H1 (cell line): ENCODE results near the gene KIF2C. TPM values are rescaled to one million over a fixed set of nuclear protein-coding genes. Genes with fewer than 3 reads are reported as not detected.

Experiments used
- BACH1 ChIP-seq: IDR thresholded peaks from 2 replicates; pipeline ENCODE4 v1.6.1; 2012; ENCODE audit warnings: low read length, improper control_type of control experiment
- polyA plus RNA-seq, 7 experiments: library from polyadenylated mRNA; depleted of rRNA in 3 of 7; stranded (reverse) in 5 of 7; unstranded in 2 of 7; fragments of >200 nt in 5 of 7; fragments of 200-250 nt in 2 of 7; gene quantifications; 1 replicate in 5 of 7; 2 replicates in 1 of 7; 4 replicates in 1 of 7; pipeline versions ENCODE4 v1.2.1 to v1.2.3, GENCODE V29; 2011 to 2013; ENCODE audit warnings: missing spikeins in 2 of 7, mixed read lengths in 2 of 7
- total RNA-seq: library from RNA; stranded (reverse); fragmentation: NEBNext Ultra II Directional; extraction: Animal tissue kit (Norgen Biotek cat#: 25700); gene quantifications from 2 replicates; pipeline ENCODE4 v1.2.1, GENCODE V29; 2021
- TF ChIP-seq, protein P1 (sequence below): fragments of 300-600 bp; sonication (generic); IDR thresholded peaks from 2 replicates; pipeline ENCODE4 v1.7.1; 2012; ENCODE audit warnings: low read length, moderate library complexity, mild to moderate bottlenecking, inconsistent platforms; ENCODE audit not compliant: insufficient replicate concordance

KIF2C gene
- total and polyA plus RNA-seq, 2 of the 8 experiments (the other 6 are each of a cell fraction or from before 2014, with no cell fraction given), result 41.8 to 68.1 TPM

DNA sequence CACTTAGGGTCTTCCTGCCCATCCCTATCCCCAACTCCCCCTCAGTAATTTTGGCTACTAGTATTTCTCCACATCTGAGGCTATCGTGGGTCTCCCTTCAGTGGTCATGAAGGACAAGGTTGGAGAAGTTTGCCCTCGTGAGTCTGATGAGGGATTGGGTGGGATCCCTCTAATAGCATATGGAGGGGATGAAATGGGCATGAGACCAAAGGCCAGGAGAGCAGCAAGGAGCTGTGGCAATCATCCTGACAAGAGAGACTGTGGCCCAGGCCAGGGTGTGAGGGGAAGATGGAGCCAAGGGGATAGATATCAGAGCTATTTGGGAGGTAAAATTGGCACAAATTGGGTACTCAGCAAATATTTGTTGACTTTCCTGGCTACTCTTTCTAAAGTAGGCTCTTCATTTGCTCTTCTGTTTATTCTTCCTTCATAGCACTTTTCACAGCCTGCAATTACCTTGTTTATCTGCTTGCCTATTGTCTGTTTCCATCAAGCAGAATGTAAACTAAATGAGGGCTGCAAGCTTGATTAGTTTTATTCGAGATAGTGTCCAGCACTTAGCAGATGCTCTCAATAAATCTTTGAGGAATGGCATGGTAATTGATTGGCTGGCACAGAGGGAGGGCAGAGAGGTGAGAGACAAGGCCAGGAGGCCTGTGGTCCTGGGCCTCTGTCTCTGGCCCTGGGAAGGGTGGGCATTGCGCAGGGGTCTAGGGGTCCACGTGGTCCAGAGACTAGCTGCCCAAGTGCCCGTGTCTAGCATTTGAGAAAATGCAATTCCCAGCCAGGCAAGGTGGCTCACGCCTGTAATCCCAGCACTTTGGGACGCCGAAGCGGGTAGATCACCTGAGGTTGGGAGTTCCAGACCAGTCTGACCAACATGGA is 59.1 kb downstream of the KIF2C start (continued):
- TF ChIP-seq, protein P1, sequence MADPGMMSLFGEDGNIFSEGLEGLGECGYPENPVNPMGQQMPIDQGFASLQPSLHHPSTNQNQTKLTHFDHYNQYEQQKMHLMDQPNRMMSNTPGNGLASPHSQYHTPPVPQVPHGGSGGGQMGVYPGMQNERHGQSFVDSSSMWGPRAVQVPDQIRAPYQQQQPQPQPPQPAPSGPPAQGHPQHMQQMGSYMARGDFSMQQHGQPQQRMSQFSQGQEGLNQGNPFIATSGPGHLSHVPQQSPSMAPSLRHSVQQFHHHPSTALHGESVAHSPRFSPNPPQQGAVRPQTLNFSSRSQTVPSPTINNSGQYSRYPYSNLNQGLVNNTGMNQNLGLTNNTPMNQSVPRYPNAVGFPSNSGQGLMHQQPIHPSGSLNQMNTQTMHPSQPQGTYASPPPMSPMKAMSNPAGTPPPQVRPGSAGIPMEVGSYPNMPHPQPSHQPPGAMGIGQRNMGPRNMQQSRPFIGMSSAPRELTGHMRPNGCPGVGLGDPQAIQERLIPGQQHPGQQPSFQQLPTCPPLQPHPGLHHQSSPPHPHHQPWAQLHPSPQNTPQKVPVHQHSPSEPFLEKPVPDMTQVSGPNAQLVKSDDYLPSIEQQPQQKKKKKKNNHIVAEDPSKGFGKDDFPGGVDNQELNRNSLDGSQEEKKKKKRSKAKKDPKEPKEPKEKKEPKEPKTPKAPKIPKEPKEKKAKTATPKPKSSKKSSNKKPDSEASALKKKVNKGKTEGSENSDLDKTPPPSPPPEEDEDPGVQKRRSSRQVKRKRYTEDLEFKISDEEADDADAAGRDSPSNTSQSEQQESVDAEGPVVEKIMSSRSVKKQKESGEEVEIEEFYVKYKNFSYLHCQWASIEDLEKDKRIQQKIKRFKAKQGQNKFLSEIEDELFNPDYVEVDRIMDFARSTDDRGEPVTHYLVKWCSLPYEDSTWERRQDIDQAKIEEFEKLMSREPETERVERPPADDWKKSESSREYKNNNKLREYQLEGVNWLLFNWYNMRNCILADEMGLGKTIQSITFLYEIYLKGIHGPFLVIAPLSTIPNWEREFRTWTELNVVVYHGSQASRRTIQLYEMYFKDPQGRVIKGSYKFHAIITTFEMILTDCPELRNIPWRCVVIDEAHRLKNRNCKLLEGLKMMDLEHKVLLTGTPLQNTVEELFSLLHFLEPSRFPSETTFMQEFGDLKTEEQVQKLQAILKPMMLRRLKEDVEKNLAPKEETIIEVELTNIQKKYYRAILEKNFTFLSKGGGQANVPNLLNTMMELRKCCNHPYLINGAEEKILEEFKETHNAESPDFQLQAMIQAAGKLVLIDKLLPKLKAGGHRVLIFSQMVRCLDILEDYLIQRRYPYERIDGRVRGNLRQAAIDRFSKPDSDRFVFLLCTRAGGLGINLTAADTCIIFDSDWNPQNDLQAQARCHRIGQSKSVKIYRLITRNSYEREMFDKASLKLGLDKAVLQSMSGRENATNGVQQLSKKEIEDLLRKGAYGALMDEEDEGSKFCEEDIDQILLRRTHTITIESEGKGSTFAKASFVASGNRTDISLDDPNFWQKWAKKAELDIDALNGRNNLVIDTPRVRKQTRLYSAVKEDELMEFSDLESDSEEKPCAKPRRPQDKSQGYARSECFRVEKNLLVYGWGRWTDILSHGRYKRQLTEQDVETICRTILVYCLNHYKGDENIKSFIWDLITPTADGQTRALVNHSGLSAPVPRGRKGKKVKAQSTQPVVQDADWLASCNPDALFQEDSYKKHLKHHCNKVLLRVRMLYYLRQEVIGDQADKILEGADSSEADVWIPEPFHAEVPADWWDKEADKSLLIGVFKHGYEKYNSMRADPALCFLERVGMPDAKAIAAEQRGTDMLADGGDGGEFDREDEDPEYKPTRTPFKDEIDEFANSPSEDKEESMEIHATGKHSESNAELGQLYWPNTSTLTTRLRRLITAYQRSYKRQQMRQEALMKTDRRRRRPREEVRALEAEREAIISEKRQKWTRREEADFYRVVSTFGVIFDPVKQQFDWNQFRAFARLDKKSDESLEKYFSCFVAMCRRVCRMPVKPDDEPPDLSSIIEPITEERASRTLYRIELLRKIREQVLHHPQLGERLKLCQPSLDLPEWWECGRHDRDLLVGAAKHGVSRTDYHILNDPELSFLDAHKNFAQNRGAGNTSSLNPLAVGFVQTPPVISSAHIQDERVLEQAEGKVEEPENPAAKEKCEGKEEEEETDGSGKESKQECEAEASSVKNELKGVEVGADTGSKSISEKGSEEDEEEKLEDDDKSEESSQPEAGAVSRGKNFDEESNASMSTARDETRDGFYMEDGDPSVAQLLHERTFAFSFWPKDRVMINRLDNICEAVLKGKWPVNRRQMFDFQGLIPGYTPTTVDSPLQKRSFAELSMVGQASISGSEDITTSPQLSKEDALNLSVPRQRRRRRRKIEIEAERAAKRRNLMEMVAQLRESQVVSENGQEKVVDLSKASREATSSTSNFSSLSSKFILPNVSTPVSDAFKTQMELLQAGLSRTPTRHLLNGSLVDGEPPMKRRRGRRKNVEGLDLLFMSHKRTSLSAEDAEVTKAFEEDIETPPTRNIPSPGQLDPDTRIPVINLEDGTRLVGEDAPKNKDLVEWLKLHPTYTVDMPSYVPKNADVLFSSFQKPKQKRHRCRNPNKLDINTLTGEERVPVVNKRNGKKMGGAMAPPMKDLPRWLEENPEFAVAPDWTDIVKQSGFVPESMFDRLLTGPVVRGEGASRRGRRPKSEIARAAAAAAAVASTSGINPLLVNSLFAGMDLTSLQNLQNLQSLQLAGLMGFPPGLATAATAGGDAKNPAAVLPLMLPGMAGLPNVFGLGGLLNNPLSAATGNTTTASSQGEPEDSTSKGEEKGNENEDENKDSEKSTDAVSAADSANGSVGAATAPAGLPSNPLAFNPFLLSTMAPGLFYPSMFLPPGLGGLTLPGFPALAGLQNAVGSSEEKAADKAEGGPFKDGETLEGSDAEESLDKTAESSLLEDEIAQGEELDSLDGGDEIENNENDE, result no peak
- no peak for TF ChIP-seq BACH1
